ENCODE data around the gene C9.
"Not testable (repeated sequence)": the region's sequence is repeated elsewhere in the genome, so short reads cannot be mapped to it uniquely, and the experiment has no call there.

Gene C9

DNA sequence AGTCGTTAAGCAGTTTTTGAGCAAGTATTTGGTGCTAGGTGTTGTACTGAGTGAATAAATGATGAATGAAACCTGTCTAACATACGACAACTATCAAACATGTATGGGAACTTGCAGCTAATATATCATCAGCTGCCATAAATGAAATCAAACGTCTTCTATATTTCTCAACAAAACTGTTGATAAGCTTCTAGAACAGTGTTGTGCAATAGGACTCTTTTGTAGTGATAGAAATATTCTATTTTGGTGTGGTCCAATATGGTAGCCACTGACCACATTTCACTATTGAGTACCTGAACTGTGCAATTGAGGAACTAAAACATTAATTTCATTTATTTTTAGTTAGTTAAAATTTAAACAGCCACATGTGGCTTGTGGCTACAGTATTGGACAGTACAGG is 128.6 kb downstream of the C9 start:
- DNase-seq (ENCODE audit: low spot score), result no peak
- in situ Hi-C loops (cut with MboI; ENCODE audit: low sequenced_read_pairs, unreplicated experiment), result no loop called here
- TF ChIP-seq, protein P1, sequence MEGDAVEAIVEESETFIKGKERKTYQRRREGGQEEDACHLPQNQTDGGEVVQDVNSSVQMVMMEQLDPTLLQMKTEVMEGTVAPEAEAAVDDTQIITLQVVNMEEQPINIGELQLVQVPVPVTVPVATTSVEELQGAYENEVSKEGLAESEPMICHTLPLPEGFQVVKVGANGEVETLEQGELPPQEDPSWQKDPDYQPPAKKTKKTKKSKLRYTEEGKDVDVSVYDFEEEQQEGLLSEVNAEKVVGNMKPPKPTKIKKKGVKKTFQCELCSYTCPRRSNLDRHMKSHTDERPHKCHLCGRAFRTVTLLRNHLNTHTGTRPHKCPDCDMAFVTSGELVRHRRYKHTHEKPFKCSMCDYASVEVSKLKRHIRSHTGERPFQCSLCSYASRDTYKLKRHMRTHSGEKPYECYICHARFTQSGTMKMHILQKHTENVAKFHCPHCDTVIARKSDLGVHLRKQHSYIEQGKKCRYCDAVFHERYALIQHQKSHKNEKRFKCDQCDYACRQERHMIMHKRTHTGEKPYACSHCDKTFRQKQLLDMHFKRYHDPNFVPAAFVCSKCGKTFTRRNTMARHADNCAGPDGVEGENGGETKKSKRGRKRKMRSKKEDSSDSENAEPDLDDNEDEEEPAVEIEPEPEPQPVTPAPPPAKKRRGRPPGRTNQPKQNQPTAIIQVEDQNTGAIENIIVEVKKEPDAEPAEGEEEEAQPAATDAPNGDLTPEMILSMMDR (IDR thresholded peaks at IDR 0.05; ENCODE audit: borderline replicate concordance, control extremely low read depth, extremely low read depth, insufficient read depth, missing control alignments), result no peak

DNA sequence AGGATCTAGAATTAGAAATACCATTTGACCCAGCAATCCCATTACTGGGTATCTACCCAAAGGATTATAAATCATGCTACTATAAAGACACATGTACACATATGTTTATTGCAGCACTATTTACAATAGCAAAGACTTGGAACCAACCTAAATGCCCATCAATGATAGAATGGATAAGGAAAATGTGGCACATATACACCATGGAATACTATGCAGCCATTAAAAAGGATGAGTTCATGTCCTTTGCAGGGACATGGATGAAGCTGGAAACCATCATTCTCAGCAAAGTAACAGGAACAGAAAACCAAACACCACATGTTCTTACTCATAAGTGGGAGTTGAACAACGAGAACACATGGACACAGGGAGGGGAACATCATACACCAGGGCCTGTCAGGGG is 129.8 kb downstream of the C9 start:
- DNase-seq (ENCODE audit: low spot score); in situ Hi-C loops (cut with MboI; ENCODE audit: low sequenced_read_pairs, unreplicated experiment): not testable (repeated sequence)

Data from GM13976 (cell line).